KOPT-K1 (cell line): ENCODE results near the gene CEACAM7.
"Not testable (repeated sequence)": the region's sequence is repeated elsewhere in the genome, so short reads cannot be mapped to it uniquely, and the experiment has no call there.

Experiments
- H3K27ac ChIP-seq: fragments of 200-600 bp; sonication (generic); 2 replicates; pipeline ENCODE4 v1.5.1; 2016; ENCODE audit warnings: antibody characterized with exemption, mild to moderate bottlenecking, low read depth, low read length; ENCODE audit not compliant: poor library complexity, severe bottlenecking
- H3K36me3 ChIP-seq: fragments of 200-600 bp; sonication (generic); 2 replicates; pipeline ENCODE4 v1.5.1; 2017; ENCODE audit warnings: antibody characterized with exemption, mild to moderate bottlenecking, low read length, moderate library complexity; ENCODE audit not compliant: insufficient read depth
- H3K9me3 ChIP-seq: fragments of 200-600 bp; sonication (generic); 2 replicates; pipeline ENCODE4 v1.5.1; 2017; ENCODE audit warnings: antibody characterized with exemption, low read length, mild to moderate bottlenecking; ENCODE audit not compliant: insufficient read depth, poor library complexity, severe bottlenecking

The CEACAM7 gene

DNA sequence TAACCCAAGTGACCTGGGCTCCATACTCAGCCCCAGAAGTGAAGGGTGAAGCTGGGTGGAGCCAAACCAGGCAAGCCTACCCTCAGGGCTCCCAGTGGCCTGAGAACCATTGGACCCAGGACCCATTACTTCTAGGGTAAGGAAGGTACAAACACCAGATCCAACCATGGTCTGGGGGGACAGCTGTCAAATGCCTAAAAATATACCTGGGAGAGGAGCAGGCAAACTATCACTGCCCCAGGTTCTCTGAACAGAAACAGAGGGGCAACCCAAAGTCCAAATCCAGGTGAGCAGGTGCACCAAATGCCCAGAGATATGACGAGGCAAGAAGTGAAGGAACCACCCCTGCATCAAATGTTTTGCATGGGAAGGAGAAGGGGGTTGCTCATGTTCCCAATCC, 6.1 kb upstream of the CEACAM7 start:
- Histone ChIP-seq H3K9me3 (no peaks in the 10 kb centered on the region), H3K27ac (no peak overlapping the region), H3K36me3 (no peaks in the 10 kb centered on the region)

DNA sequence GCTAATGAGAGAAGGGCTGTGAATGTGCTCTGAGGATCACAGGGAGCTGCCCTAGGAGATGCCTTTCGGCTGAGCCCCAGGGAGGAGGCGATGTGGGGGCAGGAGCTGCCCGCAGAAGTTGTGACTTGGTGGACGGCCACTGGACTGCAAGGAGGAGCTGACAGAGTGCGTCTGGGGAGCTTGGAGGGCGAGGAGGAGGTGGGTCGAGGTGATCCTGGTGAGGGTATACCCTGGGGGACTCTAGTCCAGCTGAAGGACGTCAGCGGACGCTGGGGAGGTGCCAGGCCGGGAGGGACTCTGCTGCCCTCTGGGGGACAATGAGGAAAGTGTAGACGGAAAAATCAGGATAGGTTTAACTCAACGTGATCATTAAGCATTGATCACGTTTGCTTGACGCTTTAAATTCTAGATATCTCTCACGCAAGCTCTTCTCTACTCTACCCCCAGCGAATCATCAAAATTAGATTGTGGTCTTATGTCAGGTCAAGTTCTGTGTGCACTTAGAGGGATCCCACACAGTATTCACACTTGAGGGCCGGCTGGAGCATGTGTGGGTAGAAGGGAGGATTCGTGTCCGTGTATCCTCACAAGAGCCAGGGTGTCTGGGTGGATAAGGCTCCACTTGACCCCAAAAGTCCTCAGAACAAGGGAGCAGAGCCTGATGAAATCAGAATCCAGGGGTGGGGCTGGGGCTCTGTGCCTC, 3.3 kb upstream of the CEACAM7 start:
- Histone ChIP-seq H3K27ac (no peak overlapping the region), H3K9me3 (no peaks in the 10 kb centered on the region)

DNA sequence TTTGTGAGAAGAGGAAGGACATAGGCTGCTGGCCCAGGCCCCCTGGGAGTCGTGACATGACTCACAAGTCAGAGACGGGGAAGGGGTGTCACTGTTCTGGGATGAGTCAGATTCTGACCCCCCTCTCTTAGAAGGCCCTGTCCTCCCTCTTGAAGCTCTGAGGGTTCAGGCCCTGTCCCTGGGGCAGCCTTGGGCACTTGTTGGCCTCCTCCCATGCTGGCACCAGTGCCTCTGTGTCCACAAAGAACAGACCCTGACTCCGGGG, 2.7 kb upstream of the CEACAM7 start:
- Histone ChIP-seq H3K36me3 (no peaks in the 10 kb centered on the region), H3K9me3 (no peaks in the 10 kb centered on the region)

More for the DNA sequence above, 3.3 kb upstream of the CEACAM7 start:
- H3K36me3 ChIP-seq, result no peaks in the 10 kb centered on the region

GRCh38 chr19:41689993-41690800, 2.1 kb upstream of the CEACAM7 start:
- Histone ChIP-seq H3K36me3 (no peaks in the 10 kb centered on the region), H3K9me3 (no peaks in the 10 kb centered on the region), H3K27ac (no peak overlapping the region)

More for the DNA sequence above, 2.7 kb upstream of the CEACAM7 start:
- no peak overlapping the region for H3K27ac ChIP-seq

DNA sequence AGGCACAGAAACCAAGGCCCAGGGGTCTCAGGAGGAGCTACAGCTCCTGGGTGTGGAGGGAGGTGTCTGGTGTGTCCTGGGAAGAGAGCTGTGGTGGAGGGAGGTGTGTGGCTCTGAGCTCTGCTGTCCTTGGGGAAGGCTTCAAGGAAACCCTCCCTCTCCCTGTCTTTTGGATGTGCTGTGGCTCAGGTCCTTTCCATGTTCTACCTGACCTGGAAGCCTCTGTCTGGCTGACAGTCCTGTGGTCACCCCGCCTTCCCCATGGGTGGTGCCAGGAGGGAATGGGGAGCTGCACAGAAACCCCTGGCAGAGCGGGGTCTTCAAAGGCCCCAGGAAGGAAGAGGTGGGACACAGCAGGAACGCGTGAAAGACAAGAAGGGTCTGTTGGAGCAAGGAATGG, 617 bp upstream of the CEACAM7 start:
- H3K36me3 ChIP-seq, result no peaks in the 10 kb centered on the region
- no peak overlapping the region for H3K27ac ChIP-seq
- no peaks in the 10 kb centered on the region for H3K9me3 ChIP-seq

- Histone ChIP-seq H3K9me3 (no peaks in the 10 kb centered on the region), H3K27ac (no peak overlapping the region), H3K36me3 (no peaks in the 10 kb centered on the region)
These were observed 651 bp downstream of the CEACAM7 start for GRCh38 chr19:41687419-41687818.

GRCh38 chr19:41682437-41682836, 5.6 kb downstream of the CEACAM7 start:
- Histone ChIP-seq H3K36me3 (no peaks in the 10 kb centered on the region), H3K9me3 (no peaks in the 10 kb centered on the region), H3K27ac (no peak overlapping the region)

DNA sequence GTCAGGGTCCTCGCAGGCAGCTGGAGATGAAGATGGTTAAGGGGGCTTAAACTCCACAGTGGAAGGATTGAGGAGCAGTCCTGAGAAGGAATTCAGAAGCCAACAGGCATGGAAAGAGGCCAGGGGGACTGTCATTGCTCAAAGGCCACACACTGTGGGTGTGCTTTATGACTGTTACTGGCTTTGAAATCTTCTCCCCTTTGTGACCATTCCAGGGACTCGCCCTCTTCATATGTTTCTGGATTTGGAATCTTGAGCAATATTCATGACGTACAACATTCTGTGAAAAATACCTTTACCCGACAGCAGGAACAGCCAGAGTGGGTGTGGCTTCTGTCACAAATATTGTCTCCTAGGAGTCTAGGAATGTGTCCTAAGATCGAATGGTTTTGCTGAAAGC, 16.6 kb downstream of the CEACAM7 start:
- peaks cover 10% of the 10 kb centered on the region for H3K9me3 ChIP-seq
- no peaks in the 10 kb centered on the region for H3K36me3 ChIP-seq
- H3K27ac ChIP-seq, result no peak overlapping the region

DNA sequence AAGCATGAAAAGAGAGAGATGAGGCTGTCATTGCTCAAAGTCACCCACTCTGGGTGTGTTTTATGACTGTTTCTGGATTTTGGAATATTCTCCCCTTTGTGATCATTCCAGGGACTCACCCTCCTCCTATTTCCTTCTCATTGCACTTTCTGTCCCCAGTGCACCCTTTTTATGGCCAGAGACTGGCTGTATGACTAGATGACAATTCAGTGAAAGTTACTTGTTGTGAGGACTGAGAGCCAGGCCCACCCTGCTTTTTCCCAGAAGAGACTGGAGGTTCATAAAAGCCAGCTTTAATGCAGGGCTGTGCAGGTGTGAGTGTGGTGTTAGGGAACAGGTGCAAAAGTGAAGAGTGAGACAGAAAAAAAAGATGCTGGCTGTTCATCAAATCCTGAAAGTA, 17.3 kb downstream of the CEACAM7 start:
- Histone ChIP-seq H3K9me3 (peaks cover 17% of the 10 kb centered on the region), H3K27ac (no peak overlapping the region), H3K36me3 (no peaks in the 10 kb centered on the region)

GRCh38 chr19:41668315-41668714, 19.8 kb downstream of the CEACAM7 start:
- peaks cover 23% of the 10 kb centered on the region for H3K9me3 ChIP-seq
- no peaks in the 10 kb centered on the region for H3K36me3 ChIP-seq
- H3K27ac ChIP-seq, result no peak overlapping the region

- no peaks in the 10 kb centered on the region for H3K36me3 ChIP-seq
- peaks cover 23% of the 10 kb centered on the region for H3K9me3 ChIP-seq
- no peak overlapping the region for H3K27ac ChIP-seq
These were observed 22.0 kb downstream of the CEACAM7 start for GRCh38 chr19:41666075-41666474.

- Histone ChIP-seq H3K36me3 (no peaks in the 10 kb centered on the region), H3K9me3 (no peaks in the 10 kb centered on the region), H3K27ac (no peak overlapping the region)
These were observed 30.9 kb downstream of the CEACAM7 start for GRCh38 chr19:41657157-41657556.

GRCh38 chr19:41656756-41657155, 31.3 kb downstream of the CEACAM7 start:
- not testable (repeated sequence) for H3K9me3 ChIP-seq, H3K27ac ChIP-seq, H3K36me3 ChIP-seq

DNA sequence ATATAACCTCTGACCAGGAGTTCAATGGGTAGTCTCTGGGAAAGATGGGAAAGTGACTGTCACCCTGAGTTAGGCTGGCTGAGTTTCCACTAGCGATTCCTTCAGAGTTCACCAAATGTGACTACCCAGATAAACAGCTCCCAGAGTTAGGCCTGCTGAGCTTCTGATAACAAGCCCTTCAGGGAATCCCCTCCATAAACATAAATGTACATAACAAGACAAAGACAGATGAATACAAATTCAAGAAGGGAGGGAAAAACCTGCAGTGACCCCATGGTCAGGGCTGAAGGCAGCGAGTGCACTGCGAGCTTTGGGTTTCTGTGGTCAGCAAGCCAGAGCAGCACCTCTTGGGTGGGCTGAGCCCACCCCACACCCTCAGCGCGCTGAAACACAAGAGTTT, 35.8 kb downstream of the CEACAM7 start:
- no peak overlapping the region for H3K27ac ChIP-seq
- H3K36me3 ChIP-seq, result no peaks in the 10 kb centered on the region
- no peaks in the 10 kb centered on the region for H3K9me3 ChIP-seq

GRCh38 chr19:41649827-41650226, 38.2 kb downstream of the CEACAM7 start:
- H3K36me3 ChIP-seq, result no peaks in the 10 kb centered on the region
- no peak overlapping the region for H3K27ac ChIP-seq
- no peaks in the 10 kb centered on the region for H3K9me3 ChIP-seq
